Measurements from ENCODE around the gene PRR15. TPM values are rescaled to one million over a fixed set of nuclear protein-coding genes. Genes with fewer than 3 reads are reported as not detected.
"Not testable (repeated sequence)": the region's sequence is repeated elsewhere in the genome, so short reads cannot be mapped to it uniquely, and the experiment has no call there.

Gene PRR15
- 0.23 TPM in 1 of 2 replicates, not detected in the other for total RNA-seq

- DNase-seq (ENCODE audit: extremely low read depth, low read depth, low spot score): no peak
Observed at GRCh38 chr7:29563590-29564495, at the start of gene PRR15. Gene PRR15, plus strand, starts transcription at chr7:29563835. Its CDS starts 2,495 bp downstream, at chr7:29566330.

- DNase-seq (ENCODE audit: extremely low read depth, low read depth, low spot score): no peak
Observed at GRCh38 chr7:29516491-29516890, 47.1 kb upstream of the PRR15 start.

GRCh38 chr7:29518616-29519015 lies 45.0 kb upstream of the PRR15 start:
- DNase-seq (ENCODE audit: extremely low read depth, low read depth, low spot score): no peak

- DNase-seq (ENCODE audit: extremely low read depth, low read depth, low spot score): no peak
Observed at GRCh38 chr7:29523728-29524127, 39.9 kb upstream of the PRR15 start.

- no peak for DNase-seq (ENCODE audit: extremely low read depth, low read depth, low spot score)
Observed at GRCh38 chr7:29527505-29528108, 36.0 kb upstream of the PRR15 start.

- not testable (repeated sequence) for DNase-seq (ENCODE audit: extremely low read depth, low read depth, low spot score)
Observed at GRCh38 chr7:29528526-29528925, 35.1 kb upstream of the PRR15 start.

GRCh38 chr7:29538389-29538788 lies 25.2 kb upstream of the PRR15 start:
- no peak for DNase-seq (ENCODE audit: extremely low read depth, low read depth, low spot score)

GRCh38 chr7:29539471-29539870 lies 24.2 kb upstream of the PRR15 start:
- no peak for DNase-seq (ENCODE audit: extremely low read depth, low read depth, low spot score)

GRCh38 chr7:29547421-29547820 lies 16.2 kb upstream of the PRR15 start:
- DNase-seq (ENCODE audit: extremely low read depth, low read depth, low spot score): no peak

- DNase-seq (ENCODE audit: extremely low read depth, low read depth, low spot score): no peak
Observed at GRCh38 chr7:29548823-29549222, 14.8 kb upstream of the PRR15 start.

GRCh38 chr7:29552392-29552791 lies 11.2 kb upstream of the PRR15 start:
- no peak for DNase-seq (ENCODE audit: extremely low read depth, low read depth, low spot score)

GRCh38 chr7:29555061-29555460 lies 8.6 kb upstream of the PRR15 start:
- DNase-seq (ENCODE audit: extremely low read depth, low read depth, low spot score): no peak

- DNase-seq (ENCODE audit: extremely low read depth, low read depth, low spot score): no peak
Observed at GRCh38 chr7:29556405-29557195, 7.0 kb upstream of the PRR15 start.

- DNase-seq (ENCODE audit: extremely low read depth, low read depth, low spot score): no peak
Observed at GRCh38 chr7:29557954-29558353, 5.7 kb upstream of the PRR15 start.

GRCh38 chr7:29561271-29561670 lies 2.4 kb upstream of the PRR15 start:
- no peak for DNase-seq (ENCODE audit: extremely low read depth, low read depth, low spot score)

GRCh38 chr7:29562307-29562706 lies 1.3 kb upstream of the PRR15 start:
- DNase-seq (ENCODE audit: extremely low read depth, low read depth, low spot score): no peak

GRCh38 chr7:29564496-29565223 lies 1.0 kb downstream of the PRR15 start:
- DNase-seq (ENCODE audit: extremely low read depth, low read depth, low spot score): no peak

GRCh38 chr7:29565224-29565630 lies 1.6 kb downstream of the PRR15 start:
- DNase-seq (ENCODE audit: extremely low read depth, low read depth, low spot score): no peak

- no peak for DNase-seq (ENCODE audit: extremely low read depth, low read depth, low spot score)
Observed at GRCh38 chr7:29565634-29565981, 2.0 kb downstream of the PRR15 start.

- no peak for DNase-seq (ENCODE audit: extremely low read depth, low read depth, low spot score)
Observed at GRCh38 chr7:29565982-29566746, 2.5 kb downstream of the PRR15 start.

Data from glomerular endothelial cell (primary cell).